NCI-H2107 treated with DMSO at 0.1 percent for 48 hours (cell line): ENCODE measurements around the gene NAP1L4.

Experiments
- DNase-seq: peaks from one replicate; lab custom pipeline; 2025; ENCODE audit not compliant: unreplicated experiment; lab: John Stamatoyannopoulos, UW

NAP1L4 gene

GRCh38 chr11:2994336-2994730 lies 2.2 kb upstream of the NAP1L4 start:
- no peak for DNase-seq

GRCh38 chr11:2992997-2993325 lies 832 bp upstream of the NAP1L4 start:
- DNase-seq = no peak

DNA sequence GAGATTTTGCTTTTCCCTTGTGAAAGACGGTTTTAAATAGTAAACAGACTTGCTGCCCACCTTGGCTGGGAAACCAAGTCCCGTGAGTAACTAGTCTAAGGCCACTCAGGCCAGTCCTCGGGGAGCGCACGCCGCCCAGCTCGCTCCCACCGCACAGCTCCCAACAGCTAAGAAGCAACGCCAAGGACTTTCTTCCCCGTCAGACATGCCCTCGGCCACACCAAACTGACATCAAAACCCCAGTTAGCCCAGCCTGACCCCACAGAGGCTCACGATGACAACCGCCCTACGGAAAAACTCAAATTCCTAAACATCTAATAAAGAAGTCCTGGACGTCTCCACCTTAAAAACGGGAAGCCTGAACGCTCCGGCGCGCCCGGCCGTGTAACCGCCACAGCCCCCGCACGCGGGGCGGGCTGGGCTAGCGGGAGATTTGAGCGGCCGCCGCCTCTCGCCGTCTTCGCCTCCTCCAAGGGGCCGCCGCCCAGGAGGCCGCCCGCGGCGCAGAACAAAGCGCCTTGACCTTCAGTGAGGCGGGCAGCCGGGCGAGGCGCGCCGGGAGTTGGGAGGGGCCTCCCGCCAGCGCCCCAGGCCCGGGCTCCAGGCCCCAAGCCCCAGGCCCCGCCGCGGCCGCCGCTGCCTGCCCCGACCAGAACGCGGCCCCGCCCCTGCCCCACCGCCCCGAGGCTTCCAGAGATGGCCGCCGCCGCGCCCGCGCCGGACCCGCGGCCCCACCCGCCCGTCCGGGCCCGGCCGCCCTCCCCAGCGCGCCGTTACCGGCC lies 486 bp downstream of the NAP1L4 start:
- DNase-seq = no peak

DNA sequence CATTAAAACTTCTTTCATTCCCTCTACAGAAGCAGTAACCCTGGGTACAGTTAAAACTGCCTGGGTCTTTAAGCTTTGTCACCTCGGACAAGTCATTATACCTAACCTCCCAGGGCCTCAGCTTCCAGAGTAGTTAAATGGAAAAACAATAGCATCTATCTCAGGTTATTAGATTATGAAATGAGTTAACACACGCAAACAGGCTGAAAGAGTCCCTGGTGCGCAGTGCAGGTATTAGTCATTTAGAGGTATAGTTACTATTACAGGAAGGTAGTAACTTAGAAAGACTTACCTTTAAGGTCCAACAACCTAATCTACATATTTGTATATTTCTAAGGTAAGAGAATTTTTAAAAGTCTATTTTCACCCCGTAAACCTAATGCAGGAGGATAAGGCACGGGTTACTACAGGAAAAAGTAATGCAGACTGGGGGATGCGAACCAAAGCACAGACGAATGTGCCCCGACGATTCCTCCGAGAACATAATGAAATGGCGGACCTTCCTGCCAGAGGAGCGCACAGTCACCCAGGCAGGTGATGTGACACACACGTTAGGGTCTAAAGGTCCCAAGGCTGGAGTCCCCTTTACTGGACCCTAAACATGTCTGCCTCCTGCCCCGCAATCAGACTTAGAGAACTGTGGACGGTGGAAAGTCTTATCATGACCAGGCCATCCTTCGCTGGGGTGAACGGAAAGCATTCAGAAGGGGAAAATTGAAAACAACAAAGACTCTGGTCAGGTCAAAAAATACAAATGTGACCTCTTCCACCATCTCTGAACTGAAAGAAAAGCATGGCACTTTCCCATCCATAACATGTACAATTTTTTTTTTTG lies 1.3 kb downstream of the NAP1L4 start:
- DNase-seq = no peak

- DNase-seq = no peak
Observed at GRCh38 chr11:2989551-2989950, 2.6 kb downstream of the NAP1L4 start.

- DNase-seq = no peak
Observed at GRCh38 chr11:2989006-2989405, 3.1 kb downstream of the NAP1L4 start.

GRCh38 chr11:2987881-2988861 lies 4.0 kb downstream of the NAP1L4 start:
- DNase-seq = no peak

- no peak for DNase-seq
Observed at GRCh38 chr11:2983908-2984307, 8.2 kb downstream of the NAP1L4 start.

DNA sequence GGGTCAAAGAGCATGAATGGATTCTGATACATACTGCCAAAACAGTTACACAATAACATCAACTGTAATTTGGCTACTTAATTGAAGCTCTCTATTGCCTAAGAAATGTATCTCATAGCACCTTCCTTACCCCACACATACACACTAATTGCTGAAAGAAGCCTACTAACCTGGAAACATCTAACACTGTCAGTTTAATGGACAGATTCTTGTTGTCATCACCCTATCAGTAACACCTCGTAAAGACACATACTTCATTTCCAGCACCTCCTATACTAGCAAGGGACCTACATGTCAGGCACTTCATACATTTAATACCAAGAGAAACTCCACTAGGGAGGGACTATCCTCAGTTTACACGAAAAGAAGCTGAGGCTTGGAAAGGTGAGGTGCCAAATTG lies 9.9 kb downstream of the NAP1L4 start:
- no peak for DNase-seq

DNA sequence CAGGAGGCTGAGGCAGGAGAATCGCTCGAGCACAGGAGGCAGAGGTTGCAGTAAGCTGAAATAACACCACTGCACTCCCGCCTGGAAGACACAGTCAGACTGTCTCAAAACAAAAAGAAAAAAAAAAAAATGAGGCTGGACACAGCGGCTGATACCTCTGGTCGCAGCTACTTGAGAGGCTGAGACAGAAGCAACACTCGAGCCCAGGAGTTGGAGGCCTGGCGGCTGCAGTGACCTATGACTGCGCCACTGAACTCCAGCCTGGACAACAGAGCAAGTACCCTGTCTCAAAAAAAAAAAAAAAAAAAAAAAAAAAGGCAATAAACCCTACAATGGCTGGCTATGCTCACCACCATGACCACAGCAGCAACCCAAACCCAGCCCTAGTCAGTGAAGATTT lies 11.0 kb downstream of the NAP1L4 start:
- no peak for DNase-seq

DNA sequence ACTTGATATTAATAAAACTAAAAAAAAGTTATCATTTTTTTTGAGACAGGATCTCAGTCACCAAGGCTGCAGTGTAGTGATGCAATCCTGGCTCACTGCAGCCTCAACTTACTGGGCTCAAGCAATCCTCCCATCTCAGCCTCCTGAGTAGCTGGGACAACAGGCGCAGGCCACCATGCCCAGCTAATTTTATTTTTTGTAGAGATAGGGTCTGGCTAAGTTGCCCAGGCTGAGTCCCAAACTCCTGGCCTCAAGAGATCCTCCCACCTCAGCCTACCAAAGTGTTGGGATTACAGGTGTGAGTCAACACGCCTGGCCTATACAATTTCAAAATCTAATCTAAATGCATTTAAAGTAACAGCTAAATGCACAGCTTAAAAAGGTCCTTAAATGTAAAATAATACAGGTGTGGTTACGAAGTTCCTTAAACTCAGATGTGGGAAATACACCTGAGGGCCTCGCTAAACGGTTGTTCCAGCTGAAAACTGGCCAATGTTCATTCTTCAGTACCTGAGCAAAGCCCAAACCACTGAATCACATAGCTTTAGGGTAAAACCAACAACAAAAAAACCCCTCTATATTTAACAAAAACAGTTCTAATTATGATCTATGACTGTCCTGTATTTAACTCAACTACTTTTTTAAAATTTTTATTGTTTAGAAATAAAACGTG lies 11.8 kb downstream of the NAP1L4 start:
- no peak for DNase-seq

- DNase-seq = no peak
Observed at GRCh38 chr11:2977113-2977512, 15.0 kb downstream of the NAP1L4 start.

GRCh38 chr11:2976294-2977063 lies 15.7 kb downstream of the NAP1L4 start:
- DNase-seq = no peak

DNA sequence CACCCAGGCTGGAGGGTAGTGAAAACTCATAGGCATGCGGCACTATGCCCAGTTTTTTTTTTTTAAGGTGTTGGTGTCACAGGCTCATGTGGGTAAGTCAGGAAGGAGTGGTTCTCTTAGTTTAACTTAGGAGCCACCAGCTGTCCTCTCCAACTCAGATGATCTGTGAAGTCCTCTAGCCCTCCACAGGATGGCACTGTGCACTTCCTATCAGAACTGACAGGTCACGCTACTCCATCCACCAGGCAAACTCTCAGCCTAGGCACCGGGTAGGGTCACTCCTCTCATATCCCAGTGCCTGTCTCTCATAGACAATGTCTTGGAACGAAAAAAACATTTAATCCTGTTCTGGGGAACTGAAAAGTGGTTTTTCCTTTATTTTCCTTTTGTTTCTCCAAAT lies 16.5 kb downstream of the NAP1L4 start:
- peak; percentile 10 for DNase-seq

- DNase-seq = no peak
Observed at GRCh38 chr11:2974272-2974671, 17.9 kb downstream of the NAP1L4 start.

DNA sequence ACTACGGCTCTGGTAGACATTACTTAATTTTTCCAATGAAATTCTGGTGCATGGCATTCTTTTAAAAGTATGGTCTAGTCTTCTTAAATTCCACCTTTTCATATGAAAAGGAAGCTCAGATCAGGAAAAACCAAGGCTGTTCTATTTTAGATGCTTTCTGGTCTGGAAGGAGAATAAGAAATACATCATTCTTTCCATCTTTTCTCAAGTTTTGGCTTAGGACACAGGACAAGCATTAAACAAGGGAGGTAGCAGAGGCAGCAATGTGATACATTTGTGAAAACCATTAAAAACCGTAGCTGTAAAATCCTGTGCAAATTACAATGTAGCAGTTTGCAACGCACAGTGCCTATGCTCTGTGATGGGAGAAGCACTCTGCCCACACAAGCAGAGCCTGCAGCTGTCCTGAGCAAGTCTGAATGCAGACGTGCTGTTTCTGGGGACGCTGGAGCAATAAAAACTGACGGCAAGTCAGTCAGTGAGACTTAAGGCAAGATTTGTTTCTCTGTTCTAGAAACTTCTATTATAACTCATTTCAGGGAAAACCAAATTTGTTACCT lies 23.7 kb downstream of the NAP1L4 start:
- no peak for DNase-seq

GRCh38 chr11:2964782-2965181 lies 27.3 kb downstream of the NAP1L4 start:
- DNase-seq = no peak

- no peak for DNase-seq
Observed at GRCh38 chr11:2963761-2964160, 28.4 kb downstream of the NAP1L4 start.

DNA sequence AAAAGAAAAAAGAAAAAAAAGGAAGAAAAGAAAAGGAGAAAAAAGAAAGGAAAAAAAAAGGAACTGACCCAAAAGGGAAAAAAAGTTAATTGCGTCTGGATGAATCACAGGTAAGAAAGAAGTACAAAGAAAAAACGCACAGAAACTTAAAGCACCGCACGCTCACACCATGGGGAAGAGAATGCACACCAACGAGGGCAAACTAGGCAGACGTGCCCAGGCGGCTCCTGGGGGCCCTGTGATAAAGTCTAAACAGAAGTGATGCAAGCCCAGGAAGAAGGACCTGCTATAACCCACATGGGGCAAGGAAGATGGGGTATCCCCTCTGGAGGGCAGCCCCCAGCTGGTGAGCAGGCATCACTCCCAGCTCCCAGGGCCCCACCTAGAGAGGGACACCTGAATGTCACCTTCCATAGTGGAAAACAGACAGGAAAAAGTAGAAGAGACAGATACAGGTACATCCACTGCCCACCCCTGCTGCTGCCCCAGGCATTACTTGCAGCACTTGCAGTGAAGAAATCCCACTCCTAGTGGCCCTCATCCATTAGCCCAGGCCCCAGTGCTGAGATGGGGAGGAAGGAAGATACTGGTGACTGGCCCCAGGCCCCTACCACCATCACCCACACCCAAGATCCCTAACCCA lies 28.9 kb downstream of the NAP1L4 start:
- DNase-seq = no peak
